ENCODE results near the gene METTL27. TPM values are rescaled to one million over a fixed set of nuclear protein-coding genes. Genes with fewer than 3 reads are reported as not detected.

Gene METTL27
- total and polyA plus RNA-seq, 4 donors, result 1.0 to 1.7 (median 1.6) TPM

DNA sequence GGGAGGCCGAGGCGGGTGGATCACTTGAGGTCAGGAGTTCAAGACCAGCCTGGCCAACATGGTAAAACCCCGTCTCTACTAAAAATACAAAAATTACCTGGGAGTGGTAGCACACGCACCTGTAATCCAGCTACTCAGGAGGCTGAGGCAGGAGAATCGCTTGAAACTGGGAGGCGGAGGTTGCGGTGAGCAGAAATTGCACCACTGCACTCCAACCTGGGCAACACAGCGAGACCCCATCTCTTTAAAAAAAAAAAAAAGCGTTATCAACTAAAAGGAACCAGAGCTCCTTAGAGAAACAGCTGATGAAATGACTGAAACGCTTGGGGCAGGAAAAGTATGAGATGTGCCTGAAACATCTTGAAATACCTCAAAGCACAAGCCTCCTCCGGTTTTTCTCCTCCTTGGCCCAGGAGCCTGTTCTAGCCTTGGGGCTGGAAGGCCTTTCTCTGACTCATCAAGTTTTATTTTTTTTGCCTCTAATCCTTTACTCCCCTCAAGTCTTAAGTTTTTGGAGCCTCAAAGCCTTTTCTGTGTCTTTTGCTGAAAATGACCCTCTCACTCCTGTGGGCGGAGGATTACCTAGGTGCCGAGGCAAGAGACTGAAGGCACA is 2.6 kb upstream of the METTL27 start:
- H3K4me1 ChIP-seq (ENCODE audit: control insufficient read depth in 4 of 4, insufficient read depth in 4 of 4, low read length in 3 of 4), result peaks cover 0 to 8% (median 4%) of the 10 kb centered on the region in 4 donors
- no peaks in the 10 kb centered on the region for H3K9me3 ChIP-seq (ENCODE audit: control insufficient read depth in 4 of 4, low read length in 3 of 4)
- no peak overlapping the region for H3K9ac ChIP-seq (ENCODE audit: low read depth in 1 of 2, low read length in 2 of 2)
- H3K27ac ChIP-seq (ENCODE audit: low read depth in 1 of 2, low read length in 2 of 2), result no peak overlapping the region
- whole genome bisulfite sequencing, result 90% methylated on average over 13 of the region's 13 CpGs
- no peak for TF ChIP-seq GABPA (IDR thresholded peaks at IDR 0.05 in 1 of 2, conservative IDR thresholded peaks at IDR 0.05 in 1 of 2)
- TF ChIP-seq HNF4A (conservative IDR thresholded peaks at IDR 0.05), result no peak
- TF ChIP-seq, protein P1, sequence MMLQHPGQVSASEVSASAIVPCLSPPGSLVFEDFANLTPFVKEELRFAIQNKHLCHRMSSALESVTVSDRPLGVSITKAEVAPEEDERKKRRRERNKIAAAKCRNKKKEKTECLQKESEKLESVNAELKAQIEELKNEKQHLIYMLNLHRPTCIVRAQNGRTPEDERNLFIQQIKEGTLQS (IDR thresholded peaks at IDR 0.05), result no peak
- TF ChIP-seq RAD21 (IDR thresholded peaks at IDR 0.05), result no peak
- TF ChIP-seq, protein P2, sequence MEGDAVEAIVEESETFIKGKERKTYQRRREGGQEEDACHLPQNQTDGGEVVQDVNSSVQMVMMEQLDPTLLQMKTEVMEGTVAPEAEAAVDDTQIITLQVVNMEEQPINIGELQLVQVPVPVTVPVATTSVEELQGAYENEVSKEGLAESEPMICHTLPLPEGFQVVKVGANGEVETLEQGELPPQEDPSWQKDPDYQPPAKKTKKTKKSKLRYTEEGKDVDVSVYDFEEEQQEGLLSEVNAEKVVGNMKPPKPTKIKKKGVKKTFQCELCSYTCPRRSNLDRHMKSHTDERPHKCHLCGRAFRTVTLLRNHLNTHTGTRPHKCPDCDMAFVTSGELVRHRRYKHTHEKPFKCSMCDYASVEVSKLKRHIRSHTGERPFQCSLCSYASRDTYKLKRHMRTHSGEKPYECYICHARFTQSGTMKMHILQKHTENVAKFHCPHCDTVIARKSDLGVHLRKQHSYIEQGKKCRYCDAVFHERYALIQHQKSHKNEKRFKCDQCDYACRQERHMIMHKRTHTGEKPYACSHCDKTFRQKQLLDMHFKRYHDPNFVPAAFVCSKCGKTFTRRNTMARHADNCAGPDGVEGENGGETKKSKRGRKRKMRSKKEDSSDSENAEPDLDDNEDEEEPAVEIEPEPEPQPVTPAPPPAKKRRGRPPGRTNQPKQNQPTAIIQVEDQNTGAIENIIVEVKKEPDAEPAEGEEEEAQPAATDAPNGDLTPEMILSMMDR (IDR thresholded peaks at IDR 0.05; ENCODE audit: low read depth, low read length, missing input control), result no peak
- no peak for TF ChIP-seq HNF4G (IDR thresholded peaks at IDR 0.05)
- TF ChIP-seq TAF1 (conservative IDR thresholded peaks at IDR 0.05), result no peak
- TF ChIP-seq, protein P3, sequence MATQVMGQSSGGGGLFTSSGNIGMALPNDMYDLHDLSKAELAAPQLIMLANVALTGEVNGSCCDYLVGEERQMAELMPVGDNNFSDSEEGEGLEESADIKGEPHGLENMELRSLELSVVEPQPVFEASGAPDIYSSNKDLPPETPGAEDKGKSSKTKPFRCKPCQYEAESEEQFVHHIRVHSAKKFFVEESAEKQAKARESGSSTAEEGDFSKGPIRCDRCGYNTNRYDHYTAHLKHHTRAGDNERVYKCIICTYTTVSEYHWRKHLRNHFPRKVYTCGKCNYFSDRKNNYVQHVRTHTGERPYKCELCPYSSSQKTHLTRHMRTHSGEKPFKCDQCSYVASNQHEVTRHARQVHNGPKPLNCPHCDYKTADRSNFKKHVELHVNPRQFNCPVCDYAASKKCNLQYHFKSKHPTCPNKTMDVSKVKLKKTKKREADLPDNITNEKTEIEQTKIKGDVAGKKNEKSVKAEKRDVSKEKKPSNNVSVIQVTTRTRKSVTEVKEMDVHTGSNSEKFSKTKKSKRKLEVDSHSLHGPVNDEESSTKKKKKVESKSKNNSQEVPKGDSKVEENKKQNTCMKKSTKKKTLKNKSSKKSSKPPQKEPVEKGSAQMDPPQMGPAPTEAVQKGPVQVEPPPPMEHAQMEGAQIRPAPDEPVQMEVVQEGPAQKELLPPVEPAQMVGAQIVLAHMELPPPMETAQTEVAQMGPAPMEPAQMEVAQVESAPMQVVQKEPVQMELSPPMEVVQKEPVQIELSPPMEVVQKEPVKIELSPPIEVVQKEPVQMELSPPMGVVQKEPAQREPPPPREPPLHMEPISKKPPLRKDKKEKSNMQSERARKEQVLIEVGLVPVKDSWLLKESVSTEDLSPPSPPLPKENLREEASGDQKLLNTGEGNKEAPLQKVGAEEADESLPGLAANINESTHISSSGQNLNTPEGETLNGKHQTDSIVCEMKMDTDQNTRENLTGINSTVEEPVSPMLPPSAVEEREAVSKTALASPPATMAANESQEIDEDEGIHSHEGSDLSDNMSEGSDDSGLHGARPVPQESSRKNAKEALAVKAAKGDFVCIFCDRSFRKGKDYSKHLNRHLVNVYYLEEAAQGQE (IDR thresholded peaks at IDR 0.05), result no peak
- TF ChIP-seq, protein P4, sequence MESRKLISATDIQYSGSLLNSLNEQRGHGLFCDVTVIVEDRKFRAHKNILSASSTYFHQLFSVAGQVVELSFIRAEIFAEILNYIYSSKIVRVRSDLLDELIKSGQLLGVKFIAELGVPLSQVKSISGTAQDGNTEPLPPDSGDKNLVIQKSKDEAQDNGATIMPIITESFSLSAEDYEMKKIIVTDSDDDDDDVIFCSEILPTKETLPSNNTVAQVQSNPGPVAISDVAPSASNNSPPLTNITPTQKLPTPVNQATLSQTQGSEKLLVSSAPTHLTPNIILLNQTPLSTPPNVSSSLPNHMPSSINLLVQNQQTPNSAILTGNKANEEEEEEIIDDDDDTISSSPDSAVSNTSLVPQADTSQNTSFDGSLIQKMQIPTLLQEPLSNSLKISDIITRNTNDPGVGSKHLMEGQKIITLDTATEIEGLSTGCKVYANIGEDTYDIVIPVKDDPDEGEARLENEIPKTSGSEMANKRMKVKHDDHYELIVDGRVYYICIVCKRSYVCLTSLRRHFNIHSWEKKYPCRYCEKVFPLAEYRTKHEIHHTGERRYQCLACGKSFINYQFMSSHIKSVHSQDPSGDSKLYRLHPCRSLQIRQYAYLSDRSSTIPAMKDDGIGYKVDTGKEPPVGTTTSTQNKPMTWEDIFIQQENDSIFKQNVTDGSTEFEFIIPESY (IDR thresholded peaks at IDR 0.05), result no peak
- no peak for TF ChIP-seq FOXA2 (IDR thresholded peaks at IDR 0.05)
- TF ChIP-seq RXRA (IDR thresholded peaks at IDR 0.05), result no peak
- TF ChIP-seq NR2F2 (IDR thresholded peaks at IDR 0.05), result no peak
- no peak for TF ChIP-seq EGR1 (IDR thresholded peaks at IDR 0.05; ENCODE audit: low read depth in 2 of 2)
- TF ChIP-seq YY1 (IDR thresholded peaks at IDR 0.05), result no peak
- TF ChIP-seq JUND (IDR thresholded peaks at IDR 0.05), result no peak
- TF ChIP-seq SP1 (IDR thresholded peaks at IDR 0.05), result no peak
- no peaks in the 10 kb centered on the region for H3K27me3 ChIP-seq (ENCODE audit: control insufficient read depth in 4 of 4, insufficient read depth in 4 of 4, low read length in 3 of 4)
- no peak overlapping the region for H3K4me3 ChIP-seq (ENCODE audit: low read depth in 1 of 3, low read length in 3 of 3)
- no peak for DNase-seq (ENCODE audit: low spot score)
- H3K36me3 ChIP-seq (ENCODE audit: control insufficient read depth in 4 of 4, insufficient read depth in 3 of 4, low read depth in 1 of 4, low read length in 3 of 4), result no peaks in the 10 kb centered on the region

DNA sequence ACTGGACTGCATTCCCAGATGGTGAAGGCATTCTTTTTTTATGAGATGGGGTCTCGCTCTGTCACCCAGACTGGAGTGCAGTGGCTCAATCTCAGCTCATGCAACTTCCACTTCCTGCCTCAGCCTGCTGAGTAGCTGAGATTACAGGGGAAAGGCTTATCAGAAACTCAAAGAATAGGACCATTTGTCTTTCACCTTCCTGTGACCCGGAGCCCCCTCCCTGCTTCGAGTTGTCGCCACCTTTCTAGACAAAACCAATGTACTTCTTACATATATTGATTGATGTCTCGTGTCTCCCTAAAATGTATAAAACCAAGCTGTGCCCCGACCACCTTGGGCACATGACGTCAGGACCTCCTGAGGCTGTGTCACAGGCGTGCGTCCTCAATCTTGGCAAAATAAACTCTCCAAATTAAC is 1.8 kb upstream of the METTL27 start:
- 57% methylated on average over 9 of the region's 9 CpGs for WGBS
- DNase-seq (ENCODE audit: low spot score), result no peak
- no peaks in the 10 kb centered on the region for H3K9me3 ChIP-seq (ENCODE audit: control insufficient read depth in 4 of 4, low read length in 3 of 4)
- TF ChIP-seq RXRA (IDR thresholded peaks at IDR 0.05) (no peak), HNF4G (IDR thresholded peaks at IDR 0.05) (no peak), TAF1 (conservative IDR thresholded peaks at IDR 0.05) (no peak), YY1 (IDR thresholded peaks at IDR 0.05) (no peak), NR2F2 (IDR thresholded peaks at IDR 0.05) (no peak), HNF4A (conservative IDR thresholded peaks at IDR 0.05) (no peak)
- TF ChIP-seq, protein P3 (IDR thresholded peaks at IDR 0.05), result no peak
- TF ChIP-seq, protein P4 (IDR thresholded peaks at IDR 0.05), result no peak
- TF ChIP-seq, protein P1 (IDR thresholded peaks at IDR 0.05), result no peak
- TF ChIP-seq, protein P5, sequence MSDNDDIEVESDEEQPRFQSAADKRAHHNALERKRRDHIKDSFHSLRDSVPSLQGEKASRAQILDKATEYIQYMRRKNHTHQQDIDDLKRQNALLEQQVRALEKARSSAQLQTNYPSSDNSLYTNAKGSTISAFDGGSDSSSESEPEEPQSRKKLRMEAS (IDR thresholded peaks at IDR 0.05), result no peak

More for the DNA sequence above, 1.8 kb upstream of the METTL27 start:
- H3K27me3 ChIP-seq (ENCODE audit: control insufficient read depth in 4 of 4, insufficient read depth in 4 of 4, low read length in 3 of 4), result no peaks in the 10 kb centered on the region
- no peak overlapping the region for H3K4me3 ChIP-seq (ENCODE audit: low read depth in 1 of 3, low read length in 3 of 3)
- H3K9ac ChIP-seq (ENCODE audit: low read depth in 1 of 2, low read length in 2 of 2), result no peak overlapping the region
- no peak overlapping the region for H3K27ac ChIP-seq (ENCODE audit: low read depth in 1 of 2, low read length in 2 of 2)
- H3K4me1 ChIP-seq (ENCODE audit: control insufficient read depth in 4 of 4, insufficient read depth in 4 of 4, low read length in 3 of 4), result peaks cover 0 to 8% (median 4%) of the 10 kb centered on the region in 4 donors
- no peaks in the 10 kb centered on the region for H3K36me3 ChIP-seq (ENCODE audit: control insufficient read depth in 4 of 4, insufficient read depth in 3 of 4, low read depth in 1 of 4, low read length in 3 of 4)

Measured in liver (tissue), 9 donors.